CD4-positive, alpha-beta T cell treated with Interleukin-6 at 100 ng/mL for 8 hours (primary cell): Measurements from ENCODE around the gene FGFRL1.

Experiments
- DNase-seq: peaks from one replicate; pipeline ENCODE4 v3.0.0-alpha.2; 2020; ENCODE audit warnings: mixed read lengths, low spot score

The FGFRL1 gene

GRCh38 chr4:1011022-1011665 is at the start of gene FGFRL1:
Gene FGFRL1, plus strand, starts transcription at chr4:1011626. Its CDS starts 860 bp downstream, at chr4:1012486.
- peak; percentile 91 for DNase-seq

GRCh38 chr4:962231-963208 is 48.9 kb upstream of the FGFRL1 start:
- DNase-seq, result no peak

GRCh38 chr4:963276-964225 is 47.9 kb upstream of the FGFRL1 start:
- DNase-seq, result no peak

- DNase-seq, result no peak
These were observed 46.9 kb upstream of the FGFRL1 start for GRCh38 chr4:964346-965025.

GRCh38 chr4:965048-965765 is 46.2 kb upstream of the FGFRL1 start:
- DNase-seq, result no peak

- DNase-seq, result no peak
These were observed 45.7 kb upstream of the FGFRL1 start for GRCh38 chr4:965766-966134.

- no peak for DNase-seq
These were observed 44.9 kb upstream of the FGFRL1 start for GRCh38 chr4:966266-967112.

GRCh38 chr4:967113-968104 is 44.0 kb upstream of the FGFRL1 start:
- no peak for DNase-seq

- DNase-seq, result no peak
These were observed 43.2 kb upstream of the FGFRL1 start for GRCh38 chr4:968221-968620.

- no peak for DNase-seq
These were observed 42.6 kb upstream of the FGFRL1 start for GRCh38 chr4:968621-969394.

GRCh38 chr4:970046-970745 is 41.2 kb upstream of the FGFRL1 start:
- no peak for DNase-seq

- no peak for DNase-seq
These were observed 40.4 kb upstream of the FGFRL1 start for GRCh38 chr4:970854-971520.

GRCh38 chr4:971666-972500 is 39.5 kb upstream of the FGFRL1 start:
- no peak for DNase-seq

- peak; percentile 43 for DNase-seq
These were observed 38.6 kb upstream of the FGFRL1 start for GRCh38 chr4:972651-973424.
